ENCODE measurements around the gene MEGF6. TPM values are rescaled to one million over a fixed set of nuclear protein-coding genes. Genes with fewer than 3 reads are reported as not detected.

Gene MEGF6
- 10 to 100 TPM; 30.2 to 30.8 TPM for total RNA-seq

GRCh38 chr1:3611170-3612019 lies at the start of gene MEGF6:
TSS of gene MEGF6 (minus strand) at chr1:3611508. CDS start at chr1:3611268, 240 bp downstream.

DNA sequence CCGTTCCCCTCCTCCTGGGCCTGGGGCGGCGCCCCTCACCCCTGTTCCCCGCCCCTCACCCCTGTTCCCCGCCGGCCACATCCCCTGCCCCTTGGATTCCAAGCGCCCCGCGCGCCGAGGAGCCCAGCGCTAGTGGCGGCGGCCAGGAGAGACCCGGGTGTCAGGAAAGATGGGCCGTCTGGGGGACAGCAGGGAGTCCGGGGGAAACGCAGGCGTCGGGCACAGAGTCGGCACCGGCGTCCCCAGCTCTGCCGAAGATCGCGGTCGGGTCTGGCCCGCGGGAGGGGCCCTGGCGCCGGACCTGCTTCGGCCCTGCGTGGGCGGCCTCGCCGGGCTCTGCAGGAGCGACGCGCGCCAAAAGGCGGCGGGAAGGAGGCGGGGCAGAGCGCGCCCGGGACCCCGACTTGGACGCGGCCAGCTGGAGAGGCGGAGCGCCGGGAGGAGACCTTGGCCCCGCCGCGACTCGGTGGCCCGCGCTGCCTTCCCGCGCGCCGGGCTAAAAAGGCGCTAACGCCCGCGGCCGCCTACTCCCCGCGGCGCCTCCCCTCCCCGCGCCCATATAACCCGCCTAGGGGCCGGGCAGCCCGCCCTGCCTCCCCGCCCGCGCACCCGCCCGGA lies 40.7 kb upstream of the MEGF6 start, which contains the start of gene TP73:
Gene TP73 (plus strand): TSS at position 587 of the 618 bp plus-strand sequence. CDS start 29,850 bp downstream, outside the sequence.

DNA sequence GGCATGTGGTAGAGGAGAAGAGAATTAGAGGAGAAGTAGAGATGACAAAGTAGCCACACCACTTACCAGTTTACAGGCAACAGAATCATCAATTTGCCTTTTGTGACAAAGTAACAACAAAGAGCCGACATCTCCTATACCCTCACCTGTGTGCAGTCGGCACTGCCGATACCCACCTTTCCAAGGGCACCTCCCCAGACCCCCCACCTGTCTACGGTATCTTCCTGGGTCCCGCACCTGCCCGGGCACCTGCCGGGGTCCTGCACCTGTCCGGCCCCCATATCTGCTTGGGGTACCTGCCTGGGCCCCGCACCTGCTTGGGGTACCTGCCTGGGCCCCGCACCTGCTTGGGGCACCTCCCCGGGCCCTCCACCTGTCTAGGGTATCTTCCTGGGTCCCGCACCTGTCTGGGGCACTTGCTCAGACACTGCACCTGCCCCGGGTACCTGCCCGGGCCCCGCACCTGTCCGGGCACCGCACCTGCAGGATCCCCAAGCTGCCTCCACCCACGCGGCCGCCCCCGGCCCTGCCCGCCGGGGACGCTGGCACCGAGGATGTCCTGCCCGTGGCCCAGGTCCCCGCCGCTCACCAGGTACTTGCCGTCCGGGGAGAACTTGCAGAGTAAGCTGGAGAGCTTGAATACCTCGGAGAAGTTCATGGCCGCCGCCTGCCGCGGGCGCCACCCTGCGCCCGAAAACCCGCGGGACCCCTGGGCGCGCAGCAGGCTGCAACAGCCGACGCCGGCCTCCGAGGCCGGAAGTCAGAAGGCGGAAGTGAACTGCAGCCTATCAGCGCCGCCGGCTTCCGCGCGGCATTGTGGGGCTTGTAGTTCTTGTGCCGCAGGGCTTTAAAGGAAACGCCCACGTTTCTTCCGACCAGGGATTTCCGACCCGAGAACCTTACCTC lies 38.3 kb upstream of the MEGF6 start, which contains the start of gene WRAP73:
Gene WRAP73 (minus strand): TSS at position 762 of the 906 bp plus-strand sequence. CDS start 104 bp downstream, at position 658.

GRCh38 chr1:3624200-3625136 lies 13.2 kb upstream of the MEGF6 start, which contains the start of gene TPRG1L:
TSS of gene TPRG1L (plus strand) at chr1:3625015. CDS start at chr1:3625073, 58 bp downstream.

DNA sequence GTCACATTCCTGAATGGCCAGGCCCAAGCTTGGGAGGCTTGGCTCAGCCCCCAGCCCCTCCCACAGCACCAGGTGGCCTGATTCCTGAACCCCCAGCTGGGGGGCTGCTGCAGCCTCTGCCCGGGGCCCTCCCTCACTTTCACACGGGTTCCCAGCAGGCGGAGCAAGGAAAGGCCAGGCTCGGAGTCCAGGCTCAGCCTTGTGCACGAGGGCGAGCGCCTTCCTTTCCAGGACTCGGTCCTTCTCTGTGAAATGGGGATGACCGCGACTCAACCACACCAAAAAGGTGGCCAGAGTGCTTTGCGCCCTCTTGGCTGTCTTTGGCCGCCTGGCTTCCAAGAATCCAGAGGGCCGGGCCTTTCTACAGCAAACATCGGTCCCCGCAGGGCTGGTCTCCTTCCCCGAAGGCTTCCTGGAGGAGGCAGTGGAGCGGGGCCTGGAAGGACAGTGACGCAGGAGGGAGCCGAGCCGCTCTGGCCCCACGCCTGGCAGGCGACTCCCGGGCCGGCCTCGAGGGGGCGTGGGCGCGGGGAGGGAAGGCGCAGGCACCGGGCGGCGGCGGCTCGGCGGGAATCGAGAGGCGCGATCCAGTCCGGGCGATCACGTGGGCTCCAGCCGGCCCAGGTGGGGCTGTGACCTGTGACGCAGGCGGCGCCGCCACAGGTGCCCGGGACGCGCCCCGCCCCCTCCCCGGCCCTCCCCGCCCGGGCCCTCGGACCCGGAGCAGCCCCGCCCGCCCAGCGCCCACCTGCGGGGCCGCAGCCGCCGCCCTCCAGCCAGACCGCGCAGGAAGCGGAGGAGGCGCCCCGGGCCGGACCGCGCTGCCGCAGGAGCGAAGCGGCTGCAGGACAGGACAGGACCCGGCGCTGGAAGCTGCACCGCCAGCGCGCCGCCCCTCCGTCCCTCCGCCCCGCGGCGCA lies 157.2 kb downstream of the MEGF6 start, which contains the start of gene ARHGEF16:
Gene ARHGEF16 (plus strand): TSS at position 775 of the 920 bp plus-strand sequence. CDS start 8,420 bp downstream, outside the sequence.

Small RNAs within 50 kb of the gene (microRNA-seq; reads per million reads assigned to microRNA genes)
- not detected for gene MIR551A (ENCODE audit: borderline microRNAs expressed, borderline replicate concordance)

Other genes with a start within 250 kb of the MEGF6 start
- gene ARHGEF16, start 156.8 kb downstream of the MEGF6 start, total RNA-seq = under 1 TPM in 1 of 2 experiments, not detected in 1; 0.08 TPM
- gene TPRG1L, start 13.5 kb upstream of the MEGF6 start, total RNA-seq = 10 to 100 TPM; 14.3 to 16.1 TPM
- 10 to 100 TPM; 34.2 to 34.8 TPM for gene WRAP73, start 38.6 kb upstream of the MEGF6 start, total RNA-seq
- 1 to 10 TPM; 2.9 to 3.2 TPM for gene TP73, start 41.0 kb upstream of the MEGF6 start, total RNA-seq
- not detected for gene CCDC27, start 140.9 kb upstream of the MEGF6 start, total RNA-seq
- gene SMIM1, start 161.2 kb upstream of the MEGF6 start, total RNA-seq = under 1 TPM; 0.43 to 0.89 TPM
- 10 to 100 TPM; 38.7 to 39.2 TPM for gene LRRC47, start 185.0 kb upstream of the MEGF6 start, total RNA-seq
- gene CEP104, start 245.7 kb upstream of the MEGF6 start, total RNA-seq = 10 to 100 TPM; 46.8 to 51.0 TPM
- 10 to 100 TPM in 1 of 2 experiments, 1 to 10 TPM in 1; 9.1 to 10.7 TPM for gene DFFB, start 246.0 kb upstream of the MEGF6 start, total RNA-seq